Measurements from ENCODE around the gene MRPL20. TPM values are rescaled to one million over a fixed set of nuclear protein-coding genes. Genes with fewer than 3 reads are reported as not detected.
"Not testable (repeated sequence)": the region's sequence is repeated elsewhere in the genome, so short reads cannot be mapped to it uniquely, and the experiment has no call there.

MRPL20 gene
- polyA plus RNA-seq, 1 donor, result 91.1 TPM

GRCh38 chr1:1385339-1385738, 21.8 kb downstream of the MRPL20 start:
- not testable (repeated sequence) for DNase-seq

GRCh38 chr1:1381294-1381693, 25.8 kb downstream of the MRPL20 start:
- no peak for DNase-seq

- no peak for DNase-seq
Observed at GRCh38 chr1:1380860-1381259, 26.2 kb downstream of the MRPL20 start.

- no peak for DNase-seq
Observed at GRCh38 chr1:1377540-1378205, 29.4 kb downstream of the MRPL20 start.

GRCh38 chr1:1376551-1377226, 30.4 kb downstream of the MRPL20 start:
- no peak for DNase-seq

- DNase-seq, result peak; percentile 99
Observed at GRCh38 chr1:1374929-1375662, 32.0 kb downstream of the MRPL20 start, which contains the start of gene AURKAIP1. Gene AURKAIP1 (minus strand): TSS chr1:1375207. CDS start chr1:1374756, 451 bp downstream.

GRCh38 chr1:1374589-1374928, 32.5 kb downstream of the MRPL20 start:
- no peak for DNase-seq

- DNase-seq, result no peak
Observed at GRCh38 chr1:1373815-1374588, 33.1 kb downstream of the MRPL20 start.

- DNase-seq, result no peak
Observed at GRCh38 chr1:1373051-1373814, 33.9 kb downstream of the MRPL20 start.

GRCh38 chr1:1371746-1372711, 35.1 kb downstream of the MRPL20 start:
- DNase-seq, result no peak

GRCh38 chr1:1371364-1371745, 35.7 kb downstream of the MRPL20 start:
- no peak for DNase-seq

- no peak for DNase-seq
Observed at GRCh38 chr1:1370771-1371300, 36.3 kb downstream of the MRPL20 start.

GRCh38 chr1:1370094-1370493, 37.0 kb downstream of the MRPL20 start:
- not testable (repeated sequence) for DNase-seq

- no peak for DNase-seq
Observed at GRCh38 chr1:1367315-1367714, 39.8 kb downstream of the MRPL20 start.

GRCh38 chr1:1366699-1367066, 40.4 kb downstream of the MRPL20 start:
- no peak for DNase-seq

GRCh38 chr1:1365875-1366698, 41.0 kb downstream of the MRPL20 start:
- no peak for DNase-seq

GRCh38 chr1:1364266-1364665, 42.8 kb downstream of the MRPL20 start:
- no peak for DNase-seq

- DNase-seq, result peak; percentile 75
Observed at GRCh38 chr1:1361982-1362423, 45.1 kb downstream of the MRPL20 start.

GRCh38 chr1:1361233-1361981, 45.7 kb downstream of the MRPL20 start:
- DNase-seq, result no peak

Measured in hindlimb muscle (tissue), 1 donor.